SK-N-SH treated with all-trans-retinoic acid at 6 μM for 48 hours (cell line): ENCODE data around the gene PRKAG2.
A peak's percentile ranks its signal among the peaks of the same experiment; 100 is the strongest.

Source experiments
- ATAC-seq: fragments of 200-7000 bp; cut with Tn5 transposase; 3 replicates; pipeline ENCODE4 v1.9.1; 2020; ENCODE audit warnings: mild to moderate bottlenecking, moderate library complexity
- ARNTL ChIP-seq: fragments of 450-650 bp; formaldehyde crosslinking; IDR thresholded peaks from 2 replicates; pipeline ENCODE4 v1.5.0; 2020; ENCODE audit warnings: low read depth, mild to moderate bottlenecking, moderate library complexity, borderline replicate concordance
- CSRNP3 ChIP-seq: fragments of 250-450 bp; sonication (Bioruptor Pico); IDR thresholded peaks from 2 replicates; pipeline ENCODE4 v1.5.1; 2021; ENCODE audit warnings: mild to moderate bottlenecking, moderate library complexity
- GLIS3 ChIP-seq: fragments of 250-450 bp; sonication (Bioruptor Pico); IDR thresholded peaks from 2 replicates; pipeline ENCODE4 v1.5.0; 2020; ENCODE audit warnings: mild to moderate bottlenecking, moderate library complexity
- OSR1 ChIP-seq: fragments of 250-450 bp; sonication (Bioruptor Pico); IDR thresholded peaks from 2 replicates; pipeline ENCODE4 v1.8.0; 2022; ENCODE audit warnings: moderate library complexity, mild to moderate bottlenecking, inconsistent platforms
- PATZ1 ChIP-seq: fragments of 250-450 bp; sonication (Bioruptor Pico); IDR thresholded peaks from 2 replicates; pipeline ENCODE4 v1.8.0; 2020; ENCODE audit warnings: mild to moderate bottlenecking, moderate library complexity, borderline replicate concordance
- PPARA ChIP-seq: fragments of 250-450 bp; sonication (Bioruptor Pico); IDR thresholded peaks from 2 replicates; pipeline ENCODE4 v1.5.0; 2020; ENCODE audit warnings: mild to moderate bottlenecking, borderline replicate concordance
- RARB ChIP-seq: fragments of 250-450 bp; sonication (Bioruptor Pico); IDR thresholded peaks from 2 replicates; pipeline ENCODE4 v1.8.0; 2021; ENCODE audit warnings: mild to moderate bottlenecking, moderate library complexity
- SNAI2 ChIP-seq: fragments of 250-450 bp; sonication (Bioruptor Pico); IDR thresholded peaks from 2 replicates; pipeline ENCODE4 v1.5.0; 2020; ENCODE audit warnings: mild to moderate bottlenecking, moderate library complexity
- TCF4 ChIP-seq: fragments of 250-450 bp; sonication (Bioruptor Pico); IDR thresholded peaks from 2 replicates; pipeline ENCODE4 v1.8.0; 2021; ENCODE audit warnings: mild to moderate bottlenecking, moderate library complexity, borderline replicate concordance
- TOX ChIP-seq: fragments of 250-450 bp; sonication (Bioruptor Pico); IDR thresholded peaks from 2 replicates; pipeline ENCODE4 v1.8.0; 2021; ENCODE audit warnings: mild to moderate bottlenecking, moderate library complexity, borderline replicate concordance
- ZC3H10 ChIP-seq: fragments of 250-450 bp; sonication (Bioruptor Pico); IDR thresholded peaks from 2 replicates; pipeline ENCODE4 v1.5.1; 2021; ENCODE audit warnings: mild to moderate bottlenecking, moderate library complexity
- ZFP3 ChIP-seq: fragments of 250-450 bp; sonication (Bioruptor Pico); IDR thresholded peaks from 2 replicates; pipeline ENCODE4 v1.5.0; 2020; ENCODE audit warnings: mild to moderate bottlenecking, moderate library complexity
- ZFP30 ChIP-seq: fragments of 450-650 bp; formaldehyde crosslinking; IDR thresholded peaks from 2 replicates; pipeline ENCODE4 v1.5.0; 2022; ENCODE audit warnings: mild to moderate bottlenecking, moderate library complexity
- ZNF565 ChIP-seq: fragments of 450-650 bp; formaldehyde crosslinking; conservative IDR thresholded peaks from 2 replicates; pipeline ENCODE4 v1.5.0; 2020; ENCODE audit warnings: low read depth, mild to moderate bottlenecking, moderate library complexity
- ZNF8 ChIP-seq: fragments of 450-650 bp; formaldehyde crosslinking; IDR thresholded peaks from 2 replicates; pipeline ENCODE4 v1.5.0; 2020; ENCODE audit warnings: mild to moderate bottlenecking, moderate library complexity
- TF ChIP-seq, protein P1 (sequence below): fragments of 250-450 bp; sonication (Bioruptor Pico); IDR thresholded peaks from 2 replicates; pipeline ENCODE4 v1.5.0; 2020; ENCODE audit warnings: mild to moderate bottlenecking, moderate library complexity
- TF ChIP-seq, protein P2 (sequence below): fragments of 250-450 bp; sonication (Bioruptor Pico); IDR thresholded peaks from 2 replicates; pipeline ENCODE4 v1.8.0; 2021; ENCODE audit warnings: low read depth, mild to moderate bottlenecking, moderate library complexity, borderline replicate concordance

Gene PRKAG2

GRCh38 chr7:151518105-151518946 lies 358.6 kb downstream of the PRKAG2 start:
- TF ChIP-seq GLIS3 (CRISPR knock-in tag) (peak; percentile 38; the same call in 1 of the 2 replicates), TOX (CRISPR knock-in tag) (no peak)
- peak; percentile 24 for ATAC-seq

GRCh38 chr7:151517601-151518104 lies 359.3 kb downstream of the PRKAG2 start:
- ATAC-seq: no peak
- no peak for TF ChIP-seq RARB (CRISPR knock-in tag)
- TF ChIP-seq ZC3H10 (CRISPR knock-in tag): no peak
- no peak for TF ChIP-seq CSRNP3 (CRISPR knock-in tag)
- TF ChIP-seq, protein P1, sequence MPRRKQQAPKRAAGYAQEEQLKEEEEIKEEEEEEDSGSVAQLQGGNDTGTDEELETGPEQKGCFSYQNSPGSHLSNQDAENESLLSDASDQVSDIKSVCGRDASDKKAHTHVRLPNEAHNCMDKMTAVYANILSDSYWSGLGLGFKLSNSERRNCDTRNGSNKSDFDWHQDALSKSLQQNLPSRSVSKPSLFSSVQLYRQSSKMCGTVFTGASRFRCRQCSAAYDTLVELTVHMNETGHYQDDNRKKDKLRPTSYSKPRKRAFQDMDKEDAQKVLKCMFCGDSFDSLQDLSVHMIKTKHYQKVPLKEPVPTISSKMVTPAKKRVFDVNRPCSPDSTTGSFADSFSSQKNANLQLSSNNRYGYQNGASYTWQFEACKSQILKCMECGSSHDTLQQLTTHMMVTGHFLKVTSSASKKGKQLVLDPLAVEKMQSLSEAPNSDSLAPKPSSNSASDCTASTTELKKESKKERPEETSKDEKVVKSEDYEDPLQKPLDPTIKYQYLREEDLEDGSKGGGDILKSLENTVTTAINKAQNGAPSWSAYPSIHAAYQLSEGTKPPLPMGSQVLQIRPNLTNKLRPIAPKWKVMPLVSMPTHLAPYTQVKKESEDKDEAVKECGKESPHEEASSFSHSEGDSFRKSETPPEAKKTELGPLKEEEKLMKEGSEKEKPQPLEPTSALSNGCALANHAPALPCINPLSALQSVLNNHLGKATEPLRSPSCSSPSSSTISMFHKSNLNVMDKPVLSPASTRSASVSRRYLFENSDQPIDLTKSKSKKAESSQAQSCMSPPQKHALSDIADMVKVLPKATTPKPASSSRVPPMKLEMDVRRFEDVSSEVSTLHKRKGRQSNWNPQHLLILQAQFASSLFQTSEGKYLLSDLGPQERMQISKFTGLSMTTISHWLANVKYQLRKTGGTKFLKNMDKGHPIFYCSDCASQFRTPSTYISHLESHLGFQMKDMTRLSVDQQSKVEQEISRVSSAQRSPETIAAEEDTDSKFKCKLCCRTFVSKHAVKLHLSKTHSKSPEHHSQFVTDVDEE (CRISPR knock-in tag): no peak
- TF ChIP-seq, protein P2, sequence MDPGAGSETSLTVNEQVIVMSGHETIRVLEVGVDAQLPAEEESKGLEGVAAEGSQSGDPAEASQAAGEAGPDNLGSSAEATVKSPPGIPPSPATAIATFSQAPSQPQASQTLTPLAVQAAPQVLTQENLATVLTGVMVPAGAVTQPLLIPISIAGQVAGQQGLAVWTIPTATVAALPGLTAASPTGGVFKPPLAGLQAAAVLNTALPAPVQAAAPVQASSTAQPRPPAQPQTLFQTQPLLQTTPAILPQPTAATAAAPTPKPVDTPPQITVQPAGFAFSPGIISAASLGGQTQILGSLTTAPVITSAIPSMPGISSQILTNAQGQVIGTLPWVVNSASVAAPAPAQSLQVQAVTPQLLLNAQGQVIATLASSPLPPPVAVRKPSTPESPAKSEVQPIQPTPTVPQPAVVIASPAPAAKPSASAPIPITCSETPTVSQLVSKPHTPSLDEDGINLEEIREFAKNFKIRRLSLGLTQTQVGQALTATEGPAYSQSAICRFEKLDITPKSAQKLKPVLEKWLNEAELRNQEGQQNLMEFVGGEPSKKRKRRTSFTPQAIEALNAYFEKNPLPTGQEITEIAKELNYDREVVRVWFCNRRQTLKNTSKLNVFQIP (CRISPR knock-in tag): no peak
- no peak for TF ChIP-seq ZNF565 (CRISPR knock-in tag)
- no peak for TF ChIP-seq PPARA (CRISPR knock-in tag)
- TF ChIP-seq ZNF8 (CRISPR knock-in tag): no peak
- no peak for TF ChIP-seq TOX (CRISPR knock-in tag)
- no peak for TF ChIP-seq ARNTL
- TF ChIP-seq TCF4 (CRISPR knock-in tag): no peak
- TF ChIP-seq OSR1 (CRISPR knock-in tag): no peak
- no peak for TF ChIP-seq ZFP30 (CRISPR knock-in tag)
- no peak for TF ChIP-seq PATZ1 (CRISPR knock-in tag)
- TF ChIP-seq GLIS3 (CRISPR knock-in tag): no peak

DNA sequence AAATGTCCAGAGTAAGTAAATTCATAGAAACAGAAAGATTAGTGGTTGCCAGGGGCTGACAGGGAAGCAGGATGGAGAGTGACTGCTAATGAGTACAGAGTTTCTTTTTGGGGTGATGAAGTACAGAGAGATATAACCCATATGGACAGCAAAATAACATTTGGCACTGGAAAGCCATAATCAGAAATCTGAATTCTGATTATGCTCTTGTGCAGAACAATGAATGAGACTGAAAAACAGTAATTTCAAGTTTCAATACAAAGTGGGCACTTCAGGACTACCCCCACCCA lies 361.7 kb downstream of the PRKAG2 start:
- TF ChIP-seq, protein P1 (CRISPR knock-in tag): no peak
- TF ChIP-seq ZFP3 (CRISPR knock-in tag): no peak
- no peak for TF ChIP-seq SNAI2 (CRISPR knock-in tag)
- TF ChIP-seq ZNF8 (CRISPR knock-in tag): no peak
- TF ChIP-seq PPARA (CRISPR knock-in tag): no peak
- no peak for TF ChIP-seq TOX (CRISPR knock-in tag)
- no peak for ATAC-seq
